Small intestine (tissue), 7 donors: Measurements from ENCODE around the gene KCNH1. TPM values are rescaled to one million over a fixed set of nuclear protein-coding genes. Genes with fewer than 3 reads are reported as not detected.

ENCODE experiments used
- DNase-seq, 2 donors: peaks; one replicate each; pipeline versions ENCODE4 v3.0.0 to v3.0.0-alpha.2; 2013
- FAIRE-seq: peaks from 2 replicates; lab custom pipeline; 2012; peaks lifted over from hg19 to GRCh38; lab: Jason Lieb, UNC
- H3K27ac ChIP-seq, 3 donors: one replicate each; pipeline ENCODE4 v1.5.1; 2013; ENCODE audit warnings: low read length in 2 of 3, mild to moderate bottlenecking in 2 of 3, control low read depth in 1 of 3, inconsistent platforms in 1 of 3, low read depth in 1 of 3, moderate library complexity in 1 of 3
- H3K27me3 ChIP-seq, 3 donors: one replicate each; pipeline ENCODE4 v1.6.1; 2013; ENCODE audit warnings: low read length in 3 of 3, inconsistent platforms in 1 of 3; ENCODE audit not compliant: control insufficient read depth in 3 of 3, insufficient read depth in 3 of 3
- H3K36me3 ChIP-seq, 3 donors: one replicate each; pipeline ENCODE4 v1.6.1; 2013; ENCODE audit warnings: low read length in 3 of 3, inconsistent platforms in 1 of 3, low read depth in 1 of 3, mild to moderate bottlenecking in 1 of 3, moderate library complexity in 1 of 3; ENCODE audit not compliant: control insufficient read depth in 3 of 3, insufficient read depth in 2 of 3
- H3K4me1 ChIP-seq, 3 donors: one replicate each; pipeline ENCODE4 v1.6.1; 2013; ENCODE audit warnings: low read length in 2 of 3, inconsistent platforms in 1 of 3, low read depth in 1 of 3, mild to moderate bottlenecking in 1 of 3, moderate library complexity in 1 of 3; ENCODE audit not compliant: control insufficient read depth in 3 of 3, insufficient read depth in 2 of 3
- H3K4me3 ChIP-seq, 3 donors: one replicate each; pipeline ENCODE4 v1.5.1; 2013; ENCODE audit warnings: low read length in 3 of 3, control low read depth in 1 of 3, inconsistent platforms in 1 of 3, low read depth in 1 of 3, mild to moderate bottlenecking in 1 of 3, moderate library complexity in 1 of 3
- H3K9me3 ChIP-seq, 2 donors: one replicate each; pipeline ENCODE4 v1.6.1; 2013; ENCODE audit warnings: low read depth in 1 of 2, low read length in 1 of 2; ENCODE audit not compliant: control insufficient read depth in 2 of 2, insufficient read depth in 1 of 2
- WGBS, 3 donors: extraction: QIAGEN DNeasy Blood & Tissue Kit; methylation state at CpG; one replicate each; pipeline ENCODE4 v1.1.7; 2013; 5-methylcytosine and 5-hydroxymethylcytosine counted together
- polyA plus RNA-seq, 4 donors: library from polyadenylated mRNA; stranded (reverse) in 3 of 4; unstranded in 1 of 4; fragments of 200-250 nt in 3 of 4; fragments of 120-200 nt in 1 of 4; gene quantifications; one replicate each; pipeline versions ENCODE4 v1.2.1 to v1.2.3, GENCODE V29; 2013
- donor health status: healthy with polysubstance abuse.
- donor health status: control.
- donor health status: control.
- donor health status: Bipolar disorder and iron deficiency.
- donor health status: healthy.

Gene KCNH1
- polyA plus RNA-seq, 4 donors: 0.13 to 0.42 TPM; not detected in 2

GRCh38 chr1:210647406-210648333 lies 486.3 kb downstream of the KCNH1 start:
- FAIRE-seq: no peak
- DNase-seq: no peak
- Histone ChIP-seq H3K27me3 (no peaks in the 10 kb centered on the region), H3K36me3 (no peaks in the 10 kb centered on the region), H3K27ac (no peak overlapping the region), H3K9me3 (no peaks in the 10 kb centered on the region), H3K4me3 (no peak overlapping the region), H3K4me1 (no peaks in the 10 kb centered on the region)
- whole genome bisulfite sequencing, 3 donors: 60 to 76% (median 74%) methylated on average over 6 of the region's 6 CpGs

- FAIRE-seq: no peak
- 72 to 93% (median 90%) methylated on average over 2 of the region's 2 CpGs for WGBS, 3 donors
- H3K27me3 ChIP-seq: no peaks in the 10 kb centered on the region
- no peak for DNase-seq
- H3K4me1 ChIP-seq: no peaks in the 10 kb centered on the region
- no peaks in the 10 kb centered on the region for H3K36me3 ChIP-seq
- H3K27ac ChIP-seq: no peak overlapping the region
- no peak overlapping the region for H3K4me3 ChIP-seq
- H3K9me3 ChIP-seq: no peaks in the 10 kb centered on the region
These were observed 487.7 kb downstream of the KCNH1 start for GRCh38 chr1:210646258-210646616.

GRCh38 chr1:210645582-210646257 lies 488.2 kb downstream of the KCNH1 start:
- Histone ChIP-seq H3K9me3 (no peaks in the 10 kb centered on the region), H3K36me3 (no peaks in the 10 kb centered on the region), H3K27me3 (no peaks in the 10 kb centered on the region), H3K27ac (no peak overlapping the region), H3K4me1 (no peaks in the 10 kb centered on the region), H3K4me3 (no peak overlapping the region)
- FAIRE-seq (no peak), DNase-seq (no peak)
- 75 to 86% (median 85%) methylated on average over 7 of the region's 7 CpGs for WGBS, 3 donors

- H3K4me1 ChIP-seq: no peaks in the 10 kb centered on the region
- H3K9me3 ChIP-seq: no peaks in the 10 kb centered on the region
- no peak overlapping the region for H3K27ac ChIP-seq
- DNase-seq (no peak), FAIRE-seq (no peak)
- H3K4me3 ChIP-seq: no peak overlapping the region
- 81 to 90% (median 86%) methylated on average over 5 of the region's 5 CpGs for WGBS, 3 donors
- no peaks in the 10 kb centered on the region for H3K27me3 ChIP-seq
- H3K36me3 ChIP-seq: no peaks in the 10 kb centered on the region
These were observed 492.4 kb downstream of the KCNH1 start for GRCh38 chr1:210641582-210641981.

GRCh38 chr1:210635108-210635507 lies 498.8 kb downstream of the KCNH1 start:
- Histone ChIP-seq H3K4me1 (peaks cover 0 to 2% (median 0%) of the 10 kb centered on the region in 3 donors), H3K27me3 (no peaks in the 10 kb centered on the region), H3K9me3 (no peaks in the 10 kb centered on the region), H3K27ac (no peak overlapping the region), H3K36me3 (no peaks in the 10 kb centered on the region), H3K4me3 (no peak overlapping the region)
- no peak for DNase-seq
- no peak for FAIRE-seq
- 82 to 95% (median 90%) methylated on average over 2 of the region's 2 CpGs for WGBS, 3 donors

GRCh38 chr1:210633636-210634035 lies 500.3 kb downstream of the KCNH1 start:
- Histone ChIP-seq H3K36me3 (no peaks in the 10 kb centered on the region), H3K4me1 (peaks cover 0 to 2% (median 0%) of the 10 kb centered on the region in 3 donors), H3K4me3 (no peak overlapping the region), H3K27me3 (no peaks in the 10 kb centered on the region), H3K27ac (no peak overlapping the region), H3K9me3 (no peaks in the 10 kb centered on the region)
- FAIRE-seq: no peak
- DNase-seq: no peak
- 92 to 93% (median 93%) methylated on average over 6 of the region's 6 CpGs for WGBS, 3 donors

GRCh38 chr1:210633140-210633539 lies 500.8 kb downstream of the KCNH1 start:
- Histone ChIP-seq H3K4me3 (no peak overlapping the region), H3K9me3 (no peaks in the 10 kb centered on the region), H3K27ac (no peak overlapping the region), H3K36me3 (no peaks in the 10 kb centered on the region), H3K27me3 (no peaks in the 10 kb centered on the region), H3K4me1 (peaks cover 0 to 2% (median 0%) of the 10 kb centered on the region in 3 donors)
- FAIRE-seq (no peak), DNase-seq (no peak)
- 87 to 96% (median 94%) methylated on average over 3 of the region's 3 CpGs for WGBS, 3 donors

- Histone ChIP-seq H3K36me3 (no peaks in the 10 kb centered on the region), H3K9me3 (no peaks in the 10 kb centered on the region), H3K4me3 (no peak overlapping the region), H3K27me3 (no peaks in the 10 kb centered on the region), H3K27ac (no peak overlapping the region), H3K4me1 (peaks cover 0 to 2% (median 0%) of the 10 kb centered on the region in 3 donors)
- WGBS, 3 donors: 22 to 52% (median 48%) methylated on average over 3 of the region's 3 CpGs
- DNase-seq (peak in 1 of 2 donors; percentile 20), FAIRE-seq (no peak)
These were observed 502.5 kb downstream of the KCNH1 start for GRCh38 chr1:210631399-210631798.
